Heart right ventricle (tissue), 16 donors: ENCODE results near the gene ZBED2. TPM values are rescaled to one million over a fixed set of nuclear protein-coding genes. Genes with fewer than 3 reads are reported as not detected.

Source experiments
- ATAC-seq, 8 donors: fragments of 200-7000 bp; cut with Tn5 transposase; one replicate each; pipeline ENCODE4 v1.9.1; 2020; ENCODE audit warnings: mild to moderate bottlenecking in 8 of 8, moderate library complexity in 8 of 8, moderate number of reproducible peaks in 1 of 8
- DNase-seq, 2 donors: peaks; one replicate each; pipeline ENCODE4 v3.0.0-alpha.2; 2020
- H3K27ac ChIP-seq, 10 donors: fragments of 200-600 bp; sonication (generic) in 2 of 10; one replicate each; pipeline versions ENCODE4 v1.5.0 to v1.8.0; 2020 to 2022; ENCODE audit warnings: mild to moderate bottlenecking in 3 of 10
- H3K27me3 ChIP-seq, 7 donors: fragments of 200-600 bp; one replicate each; pipeline ENCODE4 v1.8.0; 2021 to 2022; ENCODE audit warnings: mild to moderate bottlenecking in 2 of 7
- H3K36me3 ChIP-seq, 9 donors: fragments of 200-600 bp; sonication (generic) in 1 of 9; one replicate each; pipeline versions ENCODE4 v1.5.0 to v1.8.0; 2020 to 2022; ENCODE audit warnings: mild to moderate bottlenecking in 2 of 9
- H3K4me1 ChIP-seq, 9 donors: fragments of 200-600 bp; sonication (generic) in 1 of 9; one replicate each; pipeline versions ENCODE4 v1.5.0 to v1.8.0; 2020 to 2022; ENCODE audit warnings: mild to moderate bottlenecking in 4 of 9
- H3K4me3 ChIP-seq, 10 donors: fragments of 200-600 bp; sonication (generic) in 2 of 10; one replicate each; pipeline versions ENCODE4 v1.5.0 to v1.8.0; 2020 to 2022; ENCODE audit warnings: mild to moderate bottlenecking in 7 of 10, moderate library complexity in 2 of 10
- H3K9me3 ChIP-seq, 11 donors: fragments of 200-600 bp in 10 of 11; sonication (generic) in 2 of 11; one replicate each; pipeline versions ENCODE4 v1.5.0 to v1.8.0; 2013 to 2022; ENCODE audit warnings: mild to moderate bottlenecking in 2 of 11, control low read depth in 1 of 11, moderate library complexity in 1 of 11
- WGBS, 2 donors: extraction: QIAGEN DNeasy Blood & Tissue Kit; methylation state at CpG; one replicate each; pipeline ENCODE4 v1.1.7; 2013; ENCODE audit warnings: inconsistent platforms in 1 of 2; 5-methylcytosine and 5-hydroxymethylcytosine counted together
- intact Hi-C, 10 donors: fragments of 100-400 bp; cut with DNase I; formaldehyde crosslinking; loops; one replicate each; pipeline versions ENCODE4 v1.11.1 to v1.14.2; 2022
- polyA plus RNA-seq, 2 donors: library from polyadenylated mRNA; stranded (reverse); fragments of 200-250 nt; gene quantifications; one replicate each; pipeline ENCODE4 v1.2.3, GENCODE V29; 2013
- total RNA-seq, 10 donors: library from RNA; stranded (reverse); fragmentation: NEBNext Ultra II Directional in 3 of 10; extraction: Animal tissue kit (Norgen Biotek cat#: 25700) in 3 of 10; gene quantifications; one replicate each; pipeline versions ENCODE4 v1.2.1 to v1.2.4, GENCODE V29; 2021 to 2023
- TF ChIP-seq, protein P1 (sequence below), 9 donors: fragments of 200-600 bp; sonication (generic) in 2 of 9; IDR thresholded peaks; one replicate each; pipeline versions ENCODE4 v1.5.0 to v1.8.0; 2021 to 2022; ENCODE audit warnings: antibody characterized with exemption in 9 of 9, mild to moderate bottlenecking in 5 of 9, moderate library complexity in 1 of 9
- donor health status: Arrhythmogenic right ventricular cardiomyopathy.
- donor health status: ischemic (EF 13 %, LVEDD 7.1; RV severe dilation, severe dysfunction).
- donor health status: healthy with polysubstance abuse.
- donor health status: DM: no; HTN: yes; CAD: no.
- donor health status: DM: no; HTN: no; CAD: no.
- donor health status: ischemic (EF 25% LVEDD 6.9; RV normal size, moderate dysfunction).
- donor health status: ischemic (EF 25% LVEDD 5.7; RV mildly dilated, moderate dysfunction).
- donor health status: healthy.
- donor health status: DM: yes; HTN: yes; CAD: no.
- donor health status: Ischemic cardiomyopathy.
- donor health status: ischemic (EF 35%, LVEDD 5.7; RV mildly dilated, moderate dysfunction).
- donor health status: nonischemic (EF 11% LVEDD 7.7; RV severe dilation, severe dysfunction).
- donor health status: DM: yes; HTN: yes; CAD: no.
- donor health status: PGD.
- donor health status: ischemic (EF 29% LVEDD 5.4; RV normal size, mild dysfunction).
- donor health status: nonischemic (EF 23%, LVEDD 6.1; RV moderate dilation, normal function).

Gene ZBED2
- total and polyA plus RNA-seq, 12 donors = 0.83 TPM; not detected in 11

- H3K9me3 ChIP-seq = no peaks in the 10 kb centered on the region
- intact Hi-C loops = no loop called here
- H3K27ac ChIP-seq = no peak overlapping the region
- no peak overlapping the region for H3K4me3 ChIP-seq
- WGBS, 2 donors = 67 to 80% methylated on average over 1 of the region's 1 CpG
- TF ChIP-seq, protein P1, sequence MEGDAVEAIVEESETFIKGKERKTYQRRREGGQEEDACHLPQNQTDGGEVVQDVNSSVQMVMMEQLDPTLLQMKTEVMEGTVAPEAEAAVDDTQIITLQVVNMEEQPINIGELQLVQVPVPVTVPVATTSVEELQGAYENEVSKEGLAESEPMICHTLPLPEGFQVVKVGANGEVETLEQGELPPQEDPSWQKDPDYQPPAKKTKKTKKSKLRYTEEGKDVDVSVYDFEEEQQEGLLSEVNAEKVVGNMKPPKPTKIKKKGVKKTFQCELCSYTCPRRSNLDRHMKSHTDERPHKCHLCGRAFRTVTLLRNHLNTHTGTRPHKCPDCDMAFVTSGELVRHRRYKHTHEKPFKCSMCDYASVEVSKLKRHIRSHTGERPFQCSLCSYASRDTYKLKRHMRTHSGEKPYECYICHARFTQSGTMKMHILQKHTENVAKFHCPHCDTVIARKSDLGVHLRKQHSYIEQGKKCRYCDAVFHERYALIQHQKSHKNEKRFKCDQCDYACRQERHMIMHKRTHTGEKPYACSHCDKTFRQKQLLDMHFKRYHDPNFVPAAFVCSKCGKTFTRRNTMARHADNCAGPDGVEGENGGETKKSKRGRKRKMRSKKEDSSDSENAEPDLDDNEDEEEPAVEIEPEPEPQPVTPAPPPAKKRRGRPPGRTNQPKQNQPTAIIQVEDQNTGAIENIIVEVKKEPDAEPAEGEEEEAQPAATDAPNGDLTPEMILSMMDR (IDR thresholded peaks at IDR 0.05) = no peak
- H3K4me1 ChIP-seq = no peaks in the 10 kb centered on the region
- H3K36me3 ChIP-seq = no peaks in the 10 kb centered on the region
- DNase-seq (no peak), ATAC-seq (no peak)
- H3K27me3 ChIP-seq = peaks cover 0 to 5% (median 0%) of the 10 kb centered on the region in 7 donors
Observed at GRCh38 chr3:111613294-111613693, 18.1 kb upstream of the ZBED2 start.

GRCh38 chr3:111610612-111611054 lies 15.5 kb upstream of the ZBED2 start:
- no peak overlapping the region for H3K4me3 ChIP-seq
- DNase-seq (no peak), ATAC-seq (no peak)
- H3K4me1 ChIP-seq = no peaks in the 10 kb centered on the region
- 80 to 81% methylated on average over 8 of the region's 8 CpGs for WGBS, 2 donors
- H3K9me3 ChIP-seq = no peaks in the 10 kb centered on the region
- peak overlapping the region in 1 of 10 donors; percentile 15 for H3K27ac ChIP-seq
- TF ChIP-seq, protein P1 (IDR thresholded peaks at IDR 0.05) = no peak
- no peaks in the 10 kb centered on the region for H3K27me3 ChIP-seq
- intact Hi-C loops = no loop called here
- H3K36me3 ChIP-seq = no peaks in the 10 kb centered on the region

GRCh38 chr3:111610189-111610588 lies 15.0 kb upstream of the ZBED2 start:
- DNase-seq = no peak
- Histone ChIP-seq H3K9me3 (no peaks in the 10 kb centered on the region), H3K27me3 (peaks cover 0 to 4% (median 0%) of the 10 kb centered on the region in 7 donors), H3K4me1 (no peaks in the 10 kb centered on the region), H3K4me3 (no peak overlapping the region), H3K36me3 (no peaks in the 10 kb centered on the region), H3K27ac (peak overlapping the region in 1 of 10 donors; percentile 32)
- intact Hi-C loops = no loop called here
- TF ChIP-seq, protein P1 (IDR thresholded peaks at IDR 0.05) = no peak
- 73% methylated on average over 5 of the region's 5 CpGs for WGBS, 2 donors
- no peak for ATAC-seq

- Histone ChIP-seq H3K4me3 (no peak overlapping the region), H3K27ac (peak overlapping the region in 1 of 10 donors; percentile 32), H3K27me3 (peaks cover 0 to 5% (median 0%) of the 10 kb centered on the region in 7 donors), H3K9me3 (no peaks in the 10 kb centered on the region), H3K36me3 (no peaks in the 10 kb centered on the region), H3K4me1 (no peaks in the 10 kb centered on the region)
- DNase-seq = no peak
- 80 to 83% methylated on average over 2 of the region's 2 CpGs for WGBS, 2 donors
- ATAC-seq = no peak
- TF ChIP-seq, protein P1 (IDR thresholded peaks at IDR 0.05) = no peak
- intact Hi-C loops = no loop called here
Observed at GRCh38 chr3:111609700-111610099, 14.6 kb upstream of the ZBED2 start.
